ENCODE data around the gene PTP4A2. TPM values are rescaled to one million over a fixed set of nuclear protein-coding genes. Genes with fewer than 3 reads are reported as not detected.
"Not testable (repeated sequence)": the region's sequence is repeated elsewhere in the genome, so short reads cannot be mapped to it uniquely, and the experiment has no call there.

Gene PTP4A2
- total RNA-seq, 1 experiment from 2014 or later = 502 TPM

GRCh38 chr1:31906557-31906956 lies 31.6 kb downstream of the PTP4A2 start:
- in situ Hi-C loops (cut with HindIII; ENCODE audit: low pct_unique_long_range_greater_than_20kb, low sequenced_read_pairs) = no loop called here
- DNase-seq (ENCODE audit: low read depth, low spot score) = no peak

- in situ Hi-C loops (cut with HindIII; ENCODE audit: low pct_unique_long_range_greater_than_20kb, low sequenced_read_pairs) = no loop called here
- DNase-seq (ENCODE audit: low read depth, low spot score) = no peak
Measured at GRCh38 chr1:31905681-31906080, 32.5 kb downstream of the PTP4A2 start.

- in situ Hi-C loops (cut with HindIII; ENCODE audit: low pct_unique_long_range_greater_than_20kb, low sequenced_read_pairs) = no loop called here
- DNase-seq (ENCODE audit: low read depth, low spot score) = no peak
Measured at GRCh38 chr1:31905093-31905509, 33.1 kb downstream of the PTP4A2 start.

GRCh38 chr1:31904339-31905092 lies 33.7 kb downstream of the PTP4A2 start:
- DNase-seq (ENCODE audit: low read depth, low spot score) = no peak
- in situ Hi-C loops (cut with HindIII; ENCODE audit: low pct_unique_long_range_greater_than_20kb, low sequenced_read_pairs) = no loop called here

GRCh38 chr1:31902510-31902860 lies 35.7 kb downstream of the PTP4A2 start:
- no peak for DNase-seq (ENCODE audit: low read depth, low spot score)
- in situ Hi-C loops (cut with HindIII; ENCODE audit: low pct_unique_long_range_greater_than_20kb, low sequenced_read_pairs) = no loop called here

DNA sequence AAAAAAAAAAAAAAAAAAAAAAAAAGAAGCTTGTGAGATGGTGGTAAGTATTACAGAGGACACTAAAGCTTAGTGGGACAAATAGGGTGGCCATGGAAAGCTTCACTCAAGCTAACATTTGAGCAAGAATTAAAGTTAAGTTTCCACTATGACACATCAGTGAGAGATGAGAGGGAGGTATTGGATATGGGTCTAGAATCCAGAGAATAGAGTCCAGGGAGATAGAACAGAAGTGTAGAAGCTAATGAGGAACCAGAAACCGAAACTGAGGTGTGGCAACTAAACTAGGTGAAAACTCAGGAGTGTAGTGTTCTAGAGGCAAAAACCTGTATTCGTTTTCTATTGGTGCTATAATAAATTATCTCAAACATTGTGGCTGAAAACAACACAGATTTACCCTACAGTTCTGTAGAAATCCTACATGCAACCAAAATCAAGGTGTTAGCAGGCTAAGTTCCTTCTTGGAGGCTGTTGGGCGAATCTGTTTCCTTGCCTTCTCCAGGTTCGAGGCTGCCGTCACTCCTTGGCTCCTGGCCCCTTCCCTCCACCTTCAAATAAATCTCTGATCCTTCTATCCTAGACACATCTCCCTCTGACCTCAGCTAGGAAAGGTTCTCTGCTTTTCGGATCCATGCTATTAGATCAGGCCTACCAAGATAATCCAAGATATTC lies 36.2 kb downstream of the PTP4A2 start:
- in situ Hi-C loops (cut with HindIII; ENCODE audit: low pct_unique_long_range_greater_than_20kb, low sequenced_read_pairs) = no loop called here
- DNase-seq (ENCODE audit: low read depth, low spot score) = no peak

- DNase-seq (ENCODE audit: low read depth, low spot score) = no peak
Measured at GRCh38 chr1:31900790-31901189, 37.4 kb downstream of the PTP4A2 start.

GRCh38 chr1:31897526-31898100 lies 40.6 kb downstream of the PTP4A2 start:
- no peak for DNase-seq (ENCODE audit: low read depth, low spot score)
- in situ Hi-C loops (cut with HindIII; ENCODE audit: low pct_unique_long_range_greater_than_20kb, low sequenced_read_pairs) = no loop called here

More at GRCh38 chr1:31900790-31901189, 37.4 kb downstream of the PTP4A2 start:
- in situ Hi-C loops (cut with HindIII; ENCODE audit: low pct_unique_long_range_greater_than_20kb, low sequenced_read_pairs) = no loop called here

DNA sequence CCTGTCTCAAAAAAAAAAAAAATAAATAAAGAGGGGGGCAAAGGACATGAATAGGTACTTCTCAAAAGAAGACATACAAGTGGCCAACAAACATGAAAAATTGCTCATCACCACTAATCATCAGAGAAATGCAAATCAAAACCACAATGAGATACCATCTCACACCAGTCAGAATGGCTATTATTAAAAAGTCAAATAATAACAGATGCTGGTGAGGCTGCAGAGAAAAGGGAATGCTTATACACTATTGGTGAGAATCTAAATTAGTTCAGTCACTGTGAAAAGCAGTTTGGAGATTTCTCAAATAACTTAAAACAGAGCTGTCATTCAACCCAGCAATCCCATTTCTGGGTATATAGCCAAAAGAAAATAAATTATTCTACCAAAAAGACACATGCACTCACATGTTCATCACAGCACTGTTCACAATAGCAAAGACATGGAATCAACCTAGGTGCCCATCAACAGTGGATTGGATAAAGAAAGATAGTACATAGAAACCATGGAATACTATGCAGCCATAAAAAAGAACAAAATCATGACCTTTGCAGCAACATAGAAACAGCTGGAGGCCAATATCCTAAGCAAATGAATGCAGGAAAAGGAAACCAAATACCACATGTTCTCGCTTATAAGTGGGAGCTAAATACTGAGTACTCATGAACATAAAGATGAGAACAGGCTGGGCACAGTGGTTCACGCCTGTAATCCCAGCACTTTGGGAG lies 42.5 kb downstream of the PTP4A2 start:
- DNase-seq (ENCODE audit: low read depth, low spot score); in situ Hi-C loops (cut with HindIII; ENCODE audit: low pct_unique_long_range_greater_than_20kb, low sequenced_read_pairs): not testable (repeated sequence)

- in situ Hi-C loops (cut with HindIII; ENCODE audit: low pct_unique_long_range_greater_than_20kb, low sequenced_read_pairs) = no loop called here
- DNase-seq (ENCODE audit: low read depth, low spot score) = no peak
Measured at GRCh38 chr1:31891280-31891679, 46.9 kb downstream of the PTP4A2 start.

GRCh38 chr1:31888291-31888690 lies 49.9 kb downstream of the PTP4A2 start:
- in situ Hi-C loops (cut with HindIII; ENCODE audit: low pct_unique_long_range_greater_than_20kb, low sequenced_read_pairs) = no loop called here
- DNase-seq (ENCODE audit: low read depth, low spot score) = no peak

DNA sequence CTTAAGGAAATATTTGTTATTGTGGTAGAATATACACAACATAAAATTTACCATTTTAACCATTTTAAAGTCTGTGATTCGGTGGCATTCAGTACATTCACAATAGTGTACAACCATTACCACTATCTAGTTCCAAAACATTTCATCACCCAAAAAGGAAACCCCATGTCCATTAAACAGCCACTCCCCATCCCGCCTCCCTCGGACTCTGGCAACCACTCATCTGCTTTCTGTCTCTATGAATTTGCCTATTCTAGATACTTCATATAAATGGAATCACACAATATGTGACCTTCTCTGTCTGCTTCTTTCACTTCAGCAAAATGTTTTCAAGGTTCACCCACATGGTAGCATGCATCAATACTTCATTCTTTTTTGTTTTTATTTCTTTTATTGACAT lies 51.3 kb downstream of the PTP4A2 start:
- in situ Hi-C loops (cut with HindIII; ENCODE audit: low pct_unique_long_range_greater_than_20kb, low sequenced_read_pairs) = no loop called here
- DNase-seq (ENCODE audit: low read depth, low spot score) = no peak

DNA sequence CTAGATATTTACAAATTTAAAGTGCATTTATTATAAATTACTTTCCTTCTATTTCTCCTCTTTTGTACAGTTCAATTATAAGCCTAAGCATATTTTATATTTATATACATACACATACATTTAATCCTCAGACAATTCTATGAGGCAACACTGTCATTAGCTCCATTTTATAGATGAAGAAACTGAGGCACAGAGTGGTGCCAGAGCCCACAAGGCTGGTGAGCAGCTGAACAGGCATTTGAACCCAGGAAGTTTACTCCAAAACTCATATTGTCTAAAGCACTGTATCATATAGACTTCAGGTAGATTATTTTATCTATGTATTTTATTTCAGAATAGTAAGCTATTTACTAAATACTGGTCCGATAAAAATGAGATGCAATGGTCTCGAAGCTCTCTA lies 52.3 kb downstream of the PTP4A2 start:
- in situ Hi-C loops (cut with HindIII; ENCODE audit: low pct_unique_long_range_greater_than_20kb, low sequenced_read_pairs) = no loop called here

GRCh38 chr1:31883357-31883942 lies 54.7 kb downstream of the PTP4A2 start:
- DNase-seq (ENCODE audit: low read depth, low spot score) = no peak
- in situ Hi-C loops (cut with HindIII; ENCODE audit: low pct_unique_long_range_greater_than_20kb, low sequenced_read_pairs) = no loop called here

More for the DNA sequence above, 52.3 kb downstream of the PTP4A2 start:
- no peak for DNase-seq (ENCODE audit: low read depth, low spot score)

- in situ Hi-C loops (cut with HindIII; ENCODE audit: low pct_unique_long_range_greater_than_20kb, low sequenced_read_pairs) = no loop called here
- no peak for DNase-seq (ENCODE audit: low read depth, low spot score)
Measured at GRCh38 chr1:31881688-31882000, 56.5 kb downstream of the PTP4A2 start.

- in situ Hi-C loops (cut with HindIII; ENCODE audit: low pct_unique_long_range_greater_than_20kb, low sequenced_read_pairs) = no loop called here
- no peak for DNase-seq (ENCODE audit: low read depth, low spot score)
Measured at GRCh38 chr1:31880957-31881687, 57.0 kb downstream of the PTP4A2 start.

DNA sequence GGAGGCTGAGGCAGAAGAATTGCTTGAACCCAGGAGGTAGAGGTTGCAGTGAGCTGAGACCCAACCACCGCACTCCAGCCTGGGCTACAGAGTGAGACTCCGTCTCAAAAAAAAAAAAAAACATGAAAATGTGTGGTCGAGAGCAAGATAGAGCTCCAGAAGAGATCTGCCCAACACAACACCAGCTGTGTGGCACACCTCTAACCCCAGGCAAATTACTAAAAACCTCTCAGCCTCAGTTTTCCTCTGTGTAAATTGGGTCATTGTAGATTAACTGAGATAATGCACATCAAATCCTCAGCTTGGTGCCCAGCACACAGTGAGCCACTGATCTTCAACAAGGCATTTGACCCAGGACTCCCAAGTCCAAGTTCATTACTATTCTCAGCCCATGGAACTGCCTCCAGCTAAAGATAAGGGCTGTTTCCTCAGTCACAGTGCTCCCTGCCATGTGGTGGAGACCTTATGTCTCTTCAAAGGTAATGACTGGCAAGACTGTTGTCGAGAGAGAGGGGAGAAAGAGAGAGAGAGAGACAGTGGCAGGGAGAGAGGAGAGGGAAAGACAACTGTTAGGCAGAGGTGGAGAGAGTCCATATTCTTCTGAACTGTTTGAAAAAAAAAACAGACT lies 58.1 kb downstream of the PTP4A2 start:
- in situ Hi-C loops (cut with HindIII; ENCODE audit: low pct_unique_long_range_greater_than_20kb, low sequenced_read_pairs) = no loop called here

More for the DNA sequence above, 58.1 kb downstream of the PTP4A2 start:
- no peak for DNase-seq (ENCODE audit: low read depth, low spot score)
